DOHH2 (cell line): ENCODE data around the gene HTRA3.

Experiments
- H3F3A ChIP-seq: fragments of 200-600 bp; sonication (generic), shearing (Covaris generic); 2 replicates; pipeline ENCODE4 v1.6.0; 2016; ENCODE audit warnings: antibody characterized with exemption, mild to moderate bottlenecking; ENCODE audit not compliant: control insufficient read depth, insufficient read depth
- H3K27ac ChIP-seq: fragments of 200-600 bp; sonication (generic); 2 replicates; pipeline ENCODE4 v1.5.1; 2014; ENCODE audit warnings: low read depth, mild to moderate bottlenecking, low read length, moderate library complexity
- H3K27me3 ChIP-seq: fragments of 200-600 bp; sonication (generic); 2 replicates; pipeline ENCODE4 v1.6.1; 2014; ENCODE audit warnings: mild to moderate bottlenecking, low read length, mixed read lengths; ENCODE audit not compliant: control insufficient read depth
- H3K36me3 ChIP-seq: fragments of 200-600 bp; sonication (generic); 2 replicates; pipeline ENCODE4 v1.6.1; 2014; ENCODE audit warnings: mild to moderate bottlenecking, low read length, moderate library complexity, mixed read lengths; ENCODE audit not compliant: control insufficient read depth
- H3K4me1 ChIP-seq: fragments of 200-600 bp; sonication (generic); 2 replicates; pipeline ENCODE4 v1.6.1; 2014; ENCODE audit warnings: mild to moderate bottlenecking, low read length, mixed read lengths; ENCODE audit not compliant: control insufficient read depth
- H3K4me2 ChIP-seq: fragments of 200-600 bp; sonication (generic); 2 replicates; pipeline ENCODE4 v1.6.0; 2014; ENCODE audit warnings: mild to moderate bottlenecking, low read length, moderate library complexity
- H3K4me3 ChIP-seq: fragments of 200-600 bp; sonication (generic); 2 replicates; pipeline ENCODE4 v1.5.1; 2014; ENCODE audit warnings: mild to moderate bottlenecking, low read length, mixed read lengths
- H3K79me2 ChIP-seq: fragments of 200-600 bp; sonication (generic); 2 replicates; pipeline ENCODE4 v1.6.1; 2014; ENCODE audit warnings: mild to moderate bottlenecking, low read length, mixed read lengths; ENCODE audit not compliant: control insufficient read depth
- H3K9me2 ChIP-seq: fragments of 200-600 bp; sonication (generic); replicated peaks from 2 replicates; pipeline ENCODE4 v1.6.1; 2014; ENCODE audit warnings: mild to moderate bottlenecking, low read length, mixed read lengths; ENCODE audit not compliant: control insufficient read depth
- H3K9me3 ChIP-seq: fragments of 200-600 bp; sonication (generic); 2 replicates; pipeline ENCODE4 v1.6.1; 2014; ENCODE audit warnings: antibody characterized with exemption, low read length, mixed read lengths; ENCODE audit not compliant: control insufficient read depth, insufficient read depth
- H4K20me1 ChIP-seq: fragments of 200-600 bp; sonication (generic); 2 replicates; pipeline ENCODE4 v1.6.0; 2014; ENCODE audit warnings: low read depth, mild to moderate bottlenecking, antibody characterized with exemption, low read length, moderate library complexity; ENCODE audit not compliant: control insufficient read depth, insufficient read depth
- CTCF ChIP-seq: fragments of 200-600 bp; sonication (generic); IDR thresholded peaks from one replicate; pipeline ENCODE4 v1.5.1; 2014; ENCODE audit warnings: antibody characterized with exemption, mild to moderate bottlenecking, low read depth, low read length; ENCODE audit not compliant: poor library complexity, severe bottlenecking
- EZH2phosphoT487 ChIP-seq: fragments of 200-600 bp; sonication (generic); IDR thresholded peaks from 2 replicates; pipeline ENCODE4 v1.6.1; 2017; ENCODE audit warnings: borderline replicate concordance, mild to moderate bottlenecking, antibody characterized with exemption, low read length, moderate library complexity, mixed read lengths

Gene HTRA3

GRCh38 chr4:8323947-8324555 lies 54.5 kb downstream of the HTRA3 start:
- Histone ChIP-seq H3K27me3 (no peaks in the 10 kb centered on the region), H4K20me1 (no peaks in the 10 kb centered on the region), H3K36me3 (no peaks in the 10 kb centered on the region)

GRCh38 chr4:8324640-8325239 lies 55.2 kb downstream of the HTRA3 start:
- Histone ChIP-seq H3F3A (no peaks in the 10 kb centered on the region), H4K20me1 (no peaks in the 10 kb centered on the region), H3K4me2 (no peak overlapping the region), H3K27me3 (no peaks in the 10 kb centered on the region), H3K36me3 (no peaks in the 10 kb centered on the region), H3K79me2 (no peaks in the 10 kb centered on the region), H3K4me3 (no peak overlapping the region), H3K4me1 (0 out of 2 replicates have a peak, but pooled peaks cover under 1% of the 10 kb centered on the region), H3K9me3 (no peaks in the 10 kb centered on the region), H3K9me2 (no peaks in the 10 kb centered on the region), H3K27ac (no peak overlapping the region)
- no peak for TF ChIP-seq EZH2phosphoT487
- TF ChIP-seq CTCF = no peak

More at GRCh38 chr4:8323947-8324555, 54.5 kb downstream of the HTRA3 start:
- TF ChIP-seq EZH2phosphoT487 (no peak), CTCF (no peak)
- H3K4me3 ChIP-seq = no peak overlapping the region
- H3K79me2 ChIP-seq = no peaks in the 10 kb centered on the region
- no peak overlapping the region for H3K27ac ChIP-seq
- H3K4me1 ChIP-seq = 0 out of 2 replicates have a peak, but pooled peaks cover 3% of the 10 kb centered on the region
- no peaks in the 10 kb centered on the region for H3K9me3 ChIP-seq
- H3K4me2 ChIP-seq = no peak overlapping the region
- H3K9me2 ChIP-seq = no peaks in the 10 kb centered on the region
- no peaks in the 10 kb centered on the region for H3F3A ChIP-seq

GRCh38 chr4:8325291-8325973 lies 55.9 kb downstream of the HTRA3 start:
- Histone ChIP-seq H3K4me3 (no peak overlapping the region), H3K4me2 (no peak overlapping the region), H3K36me3 (no peaks in the 10 kb centered on the region), H3F3A (no peaks in the 10 kb centered on the region), H3K79me2 (no peaks in the 10 kb centered on the region), H3K9me2 (no peaks in the 10 kb centered on the region), H4K20me1 (no peaks in the 10 kb centered on the region), H3K4me1 (no peaks in the 10 kb centered on the region), H3K27ac (no peak overlapping the region), H3K9me3 (no peaks in the 10 kb centered on the region), H3K27me3 (no peaks in the 10 kb centered on the region)
- TF ChIP-seq EZH2phosphoT487 (no peak), CTCF (no peak)
